Measurements from ENCODE around the gene SLC35B4.

The SLC35B4 gene

DNA sequence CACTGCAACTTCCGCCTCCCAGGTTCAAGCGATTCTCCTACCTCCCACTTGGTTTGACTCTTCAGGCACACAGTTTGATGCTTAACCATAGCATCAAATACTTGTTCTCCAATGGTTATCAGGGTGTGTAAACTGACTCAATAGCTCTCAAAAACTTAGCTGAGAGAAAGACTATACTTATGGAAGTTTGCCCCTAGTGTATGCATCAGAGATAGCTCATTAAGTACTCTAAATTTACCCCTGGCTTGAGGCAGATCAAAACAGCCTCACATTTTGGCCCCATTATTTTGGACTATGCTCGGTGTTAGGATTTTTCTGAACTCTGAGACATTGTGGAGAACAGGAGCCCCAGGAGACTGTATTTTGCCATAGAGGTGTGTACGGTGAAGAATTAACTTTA, 40.8 kb upstream of the SLC35B4 start:
- H3K4me3 ChIP-seq (replicated peaks in 1 of 2; ENCODE audit: low read depth in 2 of 2, low read length in 2 of 2): no peak overlapping the region
- TF ChIP-seq, protein P1, sequence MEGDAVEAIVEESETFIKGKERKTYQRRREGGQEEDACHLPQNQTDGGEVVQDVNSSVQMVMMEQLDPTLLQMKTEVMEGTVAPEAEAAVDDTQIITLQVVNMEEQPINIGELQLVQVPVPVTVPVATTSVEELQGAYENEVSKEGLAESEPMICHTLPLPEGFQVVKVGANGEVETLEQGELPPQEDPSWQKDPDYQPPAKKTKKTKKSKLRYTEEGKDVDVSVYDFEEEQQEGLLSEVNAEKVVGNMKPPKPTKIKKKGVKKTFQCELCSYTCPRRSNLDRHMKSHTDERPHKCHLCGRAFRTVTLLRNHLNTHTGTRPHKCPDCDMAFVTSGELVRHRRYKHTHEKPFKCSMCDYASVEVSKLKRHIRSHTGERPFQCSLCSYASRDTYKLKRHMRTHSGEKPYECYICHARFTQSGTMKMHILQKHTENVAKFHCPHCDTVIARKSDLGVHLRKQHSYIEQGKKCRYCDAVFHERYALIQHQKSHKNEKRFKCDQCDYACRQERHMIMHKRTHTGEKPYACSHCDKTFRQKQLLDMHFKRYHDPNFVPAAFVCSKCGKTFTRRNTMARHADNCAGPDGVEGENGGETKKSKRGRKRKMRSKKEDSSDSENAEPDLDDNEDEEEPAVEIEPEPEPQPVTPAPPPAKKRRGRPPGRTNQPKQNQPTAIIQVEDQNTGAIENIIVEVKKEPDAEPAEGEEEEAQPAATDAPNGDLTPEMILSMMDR (IDR thresholded peaks at IDR 0.05; ENCODE audit: low read depth, low read length): no peak
- DNase-seq (ENCODE audit: low read depth in 2 of 2): no peak

DNA sequence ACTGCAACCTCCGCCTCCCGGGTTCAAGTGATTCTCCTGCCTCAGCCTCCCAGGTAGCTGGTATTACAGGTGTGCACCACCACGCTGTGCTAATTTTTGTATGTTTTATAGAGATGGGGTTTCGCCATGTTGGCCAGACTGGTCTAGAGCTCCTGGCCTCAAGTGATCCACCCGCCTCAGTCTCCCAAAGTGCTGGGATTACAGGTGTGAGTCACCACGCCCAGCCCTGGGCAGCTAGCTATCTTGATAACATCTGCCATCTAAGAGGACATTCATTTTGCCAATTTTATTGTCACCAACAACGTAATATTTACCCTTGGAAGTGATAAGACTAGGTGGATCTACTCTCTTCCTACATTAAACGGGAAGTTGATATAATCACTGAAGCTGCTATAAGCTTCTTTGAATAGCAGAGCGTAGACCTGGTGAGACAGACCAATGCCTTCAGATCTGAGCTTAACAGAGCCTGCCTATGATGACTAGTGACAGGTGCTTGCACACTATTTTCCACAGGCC, 39.7 kb upstream of the SLC35B4 start:
- H3K4me3 ChIP-seq (replicated peaks in 1 of 2; ENCODE audit: low read depth in 2 of 2, low read length in 2 of 2): no peak overlapping the region
- DNase-seq (ENCODE audit: low read depth in 2 of 2): no peak
- TF ChIP-seq, protein P1 (IDR thresholded peaks at IDR 0.05; ENCODE audit: low read depth, low read length): no peak

DNA sequence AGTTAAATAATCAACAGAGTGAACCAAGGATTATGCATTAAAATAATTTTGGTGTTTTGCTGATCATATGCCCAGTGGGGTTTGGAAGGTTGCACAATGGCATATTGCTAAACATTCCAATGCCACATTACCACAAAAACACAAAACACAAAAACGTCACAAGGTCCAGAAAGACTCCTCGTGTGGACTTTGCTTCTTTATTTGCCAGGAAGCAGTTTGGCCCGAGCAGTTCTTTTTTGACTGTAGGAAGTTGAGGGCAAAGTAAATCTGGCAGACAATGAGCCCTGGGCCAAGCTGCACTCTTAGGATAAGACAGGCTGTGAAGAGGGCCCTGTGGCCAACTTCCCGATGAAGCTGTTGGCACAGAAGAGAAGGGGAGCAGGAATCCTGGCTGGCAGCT, 39.2 kb upstream of the SLC35B4 start:
- no peak overlapping the region for H3K4me3 ChIP-seq (replicated peaks in 1 of 2; ENCODE audit: low read depth in 2 of 2, low read length in 2 of 2)
- peak; percentile 46 to 54 for DNase-seq (ENCODE audit: low read depth in 2 of 2)
- TF ChIP-seq, protein P1 (IDR thresholded peaks at IDR 0.05; ENCODE audit: low read depth, low read length): no peak

DNA sequence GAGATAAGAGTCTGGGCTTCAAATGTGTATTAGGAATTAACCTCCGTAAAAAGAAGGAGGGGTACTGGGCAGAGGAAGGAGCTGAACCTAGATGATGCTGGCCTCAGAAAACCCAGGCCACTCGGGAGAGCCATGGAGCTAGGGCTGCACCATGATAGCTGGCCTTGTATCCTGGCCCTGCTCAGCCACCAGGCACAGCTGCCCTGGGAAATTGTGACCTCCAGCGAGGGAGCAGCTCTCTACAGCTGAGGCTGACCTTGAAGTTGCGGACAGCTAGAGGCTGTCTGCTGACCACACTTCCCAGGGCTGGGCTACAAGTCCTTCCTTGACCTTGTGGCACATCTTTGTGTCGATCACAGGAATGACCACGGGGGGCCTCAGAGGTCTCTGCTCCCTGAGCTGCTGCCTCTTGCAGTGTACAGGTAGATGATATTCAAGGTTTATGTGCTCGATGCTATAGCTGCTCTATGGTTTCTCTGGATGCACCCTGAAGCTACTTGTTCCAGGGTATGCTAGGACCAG, 38.3 kb upstream of the SLC35B4 start:
- TF ChIP-seq, protein P1 (IDR thresholded peaks at IDR 0.05; ENCODE audit: low read depth, low read length): no peak
- no peak for DNase-seq (ENCODE audit: low read depth in 2 of 2)
- H3K4me3 ChIP-seq (replicated peaks in 1 of 2; ENCODE audit: low read depth in 2 of 2, low read length in 2 of 2): no peak overlapping the region

DNA sequence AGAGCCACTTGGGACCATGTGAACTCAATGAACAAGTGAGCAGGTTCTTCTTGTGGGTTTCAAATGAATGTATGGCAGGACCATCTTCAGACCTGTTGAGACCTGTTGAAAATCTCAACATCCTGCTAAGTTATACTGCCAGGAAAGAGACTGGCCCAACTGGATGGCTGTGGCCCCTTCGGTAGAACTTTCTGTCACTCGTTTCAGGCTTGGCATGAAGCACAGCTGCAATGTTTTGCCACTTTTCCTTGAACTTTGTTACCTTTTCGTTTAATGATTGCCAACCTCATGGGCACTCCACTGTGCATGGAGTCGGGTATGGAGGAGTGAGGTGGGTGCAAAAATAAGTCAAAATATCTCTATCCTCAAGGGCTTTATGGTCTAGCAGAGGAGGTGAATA, 36.7 kb upstream of the SLC35B4 start:
- TF ChIP-seq, protein P1 (IDR thresholded peaks at IDR 0.05; ENCODE audit: low read depth, low read length): no peak
- H3K4me3 ChIP-seq (replicated peaks in 1 of 2; ENCODE audit: low read depth in 2 of 2, low read length in 2 of 2): no peak overlapping the region
- no peak for DNase-seq (ENCODE audit: low read depth in 2 of 2)

DNA sequence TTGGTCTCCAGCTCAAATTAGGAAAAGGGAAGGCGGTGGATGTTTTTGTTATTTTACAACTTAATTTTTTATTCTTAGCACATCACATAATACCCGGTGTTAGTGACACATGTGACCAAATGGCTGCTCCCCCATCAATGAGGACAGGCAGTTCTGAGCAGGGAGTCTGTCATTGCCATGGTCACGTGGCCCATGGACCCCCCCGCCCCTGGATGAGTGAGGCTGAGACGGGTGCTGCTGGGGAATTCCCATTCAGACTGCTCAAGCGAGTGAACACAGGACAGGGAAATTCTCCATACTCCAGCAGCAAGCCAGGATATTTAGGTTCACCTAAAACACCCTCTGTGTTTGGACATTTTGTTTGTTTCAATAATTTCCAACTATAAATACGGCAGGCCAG, 34.7 kb upstream of the SLC35B4 start:
- DNase-seq (ENCODE audit: low read depth in 2 of 2): no peak
- TF ChIP-seq, protein P1 (IDR thresholded peaks at IDR 0.05; ENCODE audit: low read depth, low read length): no peak
- H3K4me3 ChIP-seq (replicated peaks in 1 of 2; ENCODE audit: low read depth in 2 of 2, low read length in 2 of 2): no peak overlapping the region

DNA sequence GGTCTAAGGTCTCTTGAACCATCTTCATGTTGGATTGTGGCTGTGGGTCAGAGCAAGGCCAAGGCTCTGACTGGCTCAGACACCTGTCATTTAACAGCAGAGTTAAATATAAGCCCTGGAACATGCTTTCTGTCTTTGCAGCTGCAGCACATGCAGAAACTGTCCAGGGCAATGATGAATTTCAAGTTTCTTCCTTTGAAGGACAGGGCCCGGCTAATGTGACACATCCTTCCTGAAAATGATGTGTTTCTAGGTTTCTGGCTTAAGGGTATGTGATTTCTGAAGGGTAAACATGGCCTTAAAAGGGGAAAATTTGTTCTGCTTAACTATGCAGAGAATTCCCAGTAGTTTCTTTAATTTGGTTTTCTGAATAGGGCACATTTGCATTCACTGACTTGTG, 34.0 kb upstream of the SLC35B4 start:
- no peak overlapping the region for H3K4me3 ChIP-seq (replicated peaks in 1 of 2; ENCODE audit: low read depth in 2 of 2, low read length in 2 of 2)
- TF ChIP-seq, protein P1 (IDR thresholded peaks at IDR 0.05; ENCODE audit: low read depth, low read length): no peak
- no peak for DNase-seq (ENCODE audit: low read depth in 2 of 2)
